Astrocyte (in vitro differentiated cells and primary cell): Measurements from ENCODE around the gene ZNF668. TPM values are rescaled to one million over a fixed set of nuclear protein-coding genes. Genes with fewer than 3 reads are reported as not detected.
A peak's percentile ranks its signal among the peaks of the same experiment; 100 is the strongest.

Experiments
- DNase-seq: peaks from one replicate; pipeline ENCODE4 v3.0.0-alpha.2; 2010; ENCODE audit warnings: low read depth
- FAIRE-seq: peaks from 2 replicates; lab custom pipeline; 2011; peaks lifted over from hg19 to GRCh38; lab: Jason Lieb, UNC
- H2AFZ ChIP-seq: 2 replicates; pipeline ENCODE4 v1.6.0; 2012; ENCODE audit warnings: low read depth, low read length, inconsistent platforms
- H3K27ac ChIP-seq: 2 replicates; pipeline ENCODE4 v1.5.1; 2011; ENCODE audit warnings: low read depth, low read length, inconsistent platforms
- H3K27me3 ChIP-seq: 2 replicates; pipeline ENCODE4 v1.6.0; 2011; ENCODE audit warnings: low read length, inconsistent platforms; ENCODE audit not compliant: insufficient read depth
- H3K36me3 ChIP-seq: 2 replicates; pipeline ENCODE4 v1.5.1; 2011; ENCODE audit warnings: low read length, inconsistent platforms; ENCODE audit not compliant: insufficient read depth
- H3K4me1 ChIP-seq: 2 replicates; pipeline ENCODE4 v1.5.1; 2011; ENCODE audit warnings: low read length, inconsistent platforms; ENCODE audit not compliant: insufficient read depth
- H3K4me2 ChIP-seq: 2 replicates; pipeline ENCODE4 v1.6.0; 2012; ENCODE audit warnings: low read length, inconsistent platforms
- H3K4me3 ChIP-seq: 2 replicates; pipeline ENCODE4 v1.5.1; 2011; ENCODE audit warnings: low read depth, mild to moderate bottlenecking, low read length, inconsistent platforms; ENCODE audit not compliant: insufficient read depth
- H3K79me2 ChIP-seq: 2 replicates; pipeline ENCODE4 v1.6.0; 2012; ENCODE audit warnings: mild to moderate bottlenecking, low read length, inconsistent platforms; ENCODE audit not compliant: insufficient read depth
- H3K9ac ChIP-seq: 2 replicates; pipeline ENCODE4 v1.6.0; 2012; ENCODE audit warnings: mild to moderate bottlenecking, low read length, inconsistent platforms
- H3K9me3 ChIP-seq: 2 replicates; pipeline ENCODE4 v1.5.1; 2012; ENCODE audit warnings: low read depth, mild to moderate bottlenecking, low read length, inconsistent platforms; ENCODE audit not compliant: insufficient read depth
- H4K20me1 ChIP-seq: 2 replicates; pipeline ENCODE4 v1.6.0; 2012; ENCODE audit warnings: low read length, inconsistent platforms; ENCODE audit not compliant: insufficient read depth
- H3K27ac Mint-ChIP-seq: one replicate; pipeline ENCODE4 v1.8.0; 2021; ENCODE audit warnings: mild to moderate bottlenecking, mixed read lengths; ENCODE audit not compliant: unreplicated experiment
- H3K27me3 Mint-ChIP-seq: one replicate; pipeline ENCODE4 v1.8.0; 2021; ENCODE audit warnings: low read depth, mixed read lengths; ENCODE audit not compliant: unreplicated experiment
- H3K36me3 Mint-ChIP-seq: one replicate; pipeline ENCODE4 v1.8.0; 2021; ENCODE audit warnings: low read depth, mixed read lengths; ENCODE audit not compliant: unreplicated experiment
- H3K4me1 Mint-ChIP-seq: one replicate; pipeline ENCODE4 v1.8.0; 2021; ENCODE audit warnings: low read depth, mixed read lengths; ENCODE audit not compliant: unreplicated experiment
- H3K4me3 Mint-ChIP-seq: one replicate; pipeline ENCODE4 v1.8.0; 2021; ENCODE audit warnings: mild to moderate bottlenecking, moderate library complexity, mixed read lengths; ENCODE audit not compliant: unreplicated experiment
- H3K9me3 Mint-ChIP-seq: one replicate; pipeline ENCODE4 v1.8.0; 2021; ENCODE audit warnings: mild to moderate bottlenecking, mixed read lengths; ENCODE audit not compliant: unreplicated experiment
- EZH2 ChIP-seq: IDR thresholded peaks from 2 replicates; pipeline ENCODE4 v1.6.1; 2012; ENCODE audit warnings: mild to moderate bottlenecking, low read length, inconsistent platforms; ENCODE audit not compliant: insufficient read depth
- total RNA-seq: library from RNA; stranded (reverse); gene quantifications from 2 replicates; pipeline ENCODE4 v1.2.1, GENCODE V29; 2021
- TF ChIP-seq, protein P1 (sequence below): IDR thresholded peaks from 2 replicates; pipeline ENCODE4 v1.5.1; 2011; ENCODE audit warnings: low read depth, mild to moderate bottlenecking, inconsistent platforms, low read length, moderate library complexity; ENCODE audit not compliant: insufficient read depth

ZNF668 gene
- total RNA-seq, 1 donor from 2014 or later, result 21.6 TPM

DNA sequence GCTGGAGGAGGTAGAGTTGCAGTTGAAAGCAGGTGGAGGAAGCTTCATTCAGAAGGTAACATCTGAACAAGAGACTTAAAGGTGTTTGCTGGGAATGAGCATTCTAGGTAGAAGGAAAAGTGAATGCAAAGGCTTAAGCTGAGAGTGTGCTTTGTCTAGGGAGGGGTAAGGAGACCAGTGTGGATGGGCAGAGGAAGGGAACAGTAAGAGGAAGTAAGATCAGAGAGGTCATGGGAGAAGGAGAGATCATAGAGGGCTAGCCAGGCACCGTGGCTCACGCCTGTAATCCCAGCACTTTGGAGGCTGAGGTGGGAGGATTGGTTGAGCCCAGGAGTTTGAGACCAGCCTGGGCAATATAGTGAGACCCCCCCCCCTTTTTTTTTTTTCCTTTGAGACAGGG lies 37.3 kb downstream of the ZNF668 start:
- Histone ChIP-seq H3K9me3 (no peaks in the 10 kb centered on the region), H3K36me3 (peaks cover 10% of the 10 kb centered on the region), H3K27ac (no peak overlapping the region), H2AFZ (no peak overlapping the region), H4K20me1 (peaks cover 19% of the 10 kb centered on the region), H3K4me1 (peaks cover 12% of the 10 kb centered on the region), H3K4me2 (no peak overlapping the region), H3K9ac (no peak overlapping the region), H3K79me2 (peaks cover 24% of the 10 kb centered on the region), H3K27me3 (no peaks in the 10 kb centered on the region), H3K4me3 (no peak overlapping the region)
- H3K27me3 Mint-ChIP-seq, result no peaks in the 10 kb centered on the region
- H3K27ac Mint-ChIP-seq, result no peak overlapping the region
- FAIRE-seq, result no peak
- no peak overlapping the region for H3K4me3 Mint-ChIP-seq
- no peak for DNase-seq
- H3K9me3 Mint-ChIP-seq, result no peaks in the 10 kb centered on the region
- H3K4me1 Mint-ChIP-seq, result peaks cover 16% of the 10 kb centered on the region
- peaks cover 20% of the 10 kb centered on the region for H3K36me3 Mint-ChIP-seq
- TF ChIP-seq, protein P1, sequence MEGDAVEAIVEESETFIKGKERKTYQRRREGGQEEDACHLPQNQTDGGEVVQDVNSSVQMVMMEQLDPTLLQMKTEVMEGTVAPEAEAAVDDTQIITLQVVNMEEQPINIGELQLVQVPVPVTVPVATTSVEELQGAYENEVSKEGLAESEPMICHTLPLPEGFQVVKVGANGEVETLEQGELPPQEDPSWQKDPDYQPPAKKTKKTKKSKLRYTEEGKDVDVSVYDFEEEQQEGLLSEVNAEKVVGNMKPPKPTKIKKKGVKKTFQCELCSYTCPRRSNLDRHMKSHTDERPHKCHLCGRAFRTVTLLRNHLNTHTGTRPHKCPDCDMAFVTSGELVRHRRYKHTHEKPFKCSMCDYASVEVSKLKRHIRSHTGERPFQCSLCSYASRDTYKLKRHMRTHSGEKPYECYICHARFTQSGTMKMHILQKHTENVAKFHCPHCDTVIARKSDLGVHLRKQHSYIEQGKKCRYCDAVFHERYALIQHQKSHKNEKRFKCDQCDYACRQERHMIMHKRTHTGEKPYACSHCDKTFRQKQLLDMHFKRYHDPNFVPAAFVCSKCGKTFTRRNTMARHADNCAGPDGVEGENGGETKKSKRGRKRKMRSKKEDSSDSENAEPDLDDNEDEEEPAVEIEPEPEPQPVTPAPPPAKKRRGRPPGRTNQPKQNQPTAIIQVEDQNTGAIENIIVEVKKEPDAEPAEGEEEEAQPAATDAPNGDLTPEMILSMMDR, result no peak
- TF ChIP-seq EZH2, result no peak

DNA sequence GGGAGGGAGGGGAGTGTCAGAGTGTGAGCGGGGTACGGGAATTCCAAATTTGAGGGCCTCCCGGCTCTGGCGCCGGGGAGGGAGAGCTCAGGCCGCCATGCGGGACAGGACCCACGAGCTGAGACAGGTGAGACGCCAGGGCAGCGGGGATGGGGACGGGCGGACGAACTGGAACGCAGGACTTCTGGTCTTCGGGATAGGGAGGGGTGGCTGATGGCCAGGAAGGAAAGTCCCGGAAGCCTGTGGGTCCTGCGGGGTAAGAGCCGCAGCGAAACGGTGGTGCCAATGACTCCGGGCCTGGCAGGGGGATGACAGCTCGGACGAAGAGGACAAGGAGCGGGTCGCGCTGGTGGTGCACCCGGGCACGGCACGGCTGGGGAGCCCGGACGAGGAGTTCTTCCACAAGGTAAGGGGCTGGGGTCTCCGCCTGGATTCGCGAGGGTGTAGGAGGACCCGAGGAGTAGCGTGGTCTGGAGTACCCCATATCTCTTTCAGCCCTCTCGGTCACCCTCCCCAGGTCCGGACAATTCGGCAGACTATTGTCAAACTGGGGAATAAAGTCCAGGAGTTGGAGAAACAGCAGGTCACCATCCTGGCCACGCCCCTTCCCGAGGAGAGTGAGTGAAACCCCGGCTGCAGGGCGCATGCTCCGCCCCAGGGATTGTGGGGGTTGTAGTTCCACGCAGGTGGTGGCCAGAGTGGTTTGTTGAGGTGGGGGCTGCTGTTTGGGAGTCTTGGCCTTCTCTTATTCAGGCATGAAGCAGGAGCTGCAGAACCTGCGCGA lies 40.1 kb downstream of the ZNF668 start:
- H3K9me3 Mint-ChIP-seq, result no peaks in the 10 kb centered on the region
- peak overlapping the region; percentile 95 for H3K27ac Mint-ChIP-seq
- FAIRE-seq (no peak), DNase-seq (peak; percentile 43)
- peaks cover 19% of the 10 kb centered on the region for H4K20me1 ChIP-seq
- H3K27me3 Mint-ChIP-seq, result no peaks in the 10 kb centered on the region
- H3K36me3 ChIP-seq, result peaks cover 3% of the 10 kb centered on the region
- peak overlapping the region; percentile 92 for H3K9ac ChIP-seq
- H3K9me3 ChIP-seq, result no peaks in the 10 kb centered on the region
- peak overlapping the region; percentile 73 for H2AFZ ChIP-seq
- no peaks in the 10 kb centered on the region for H3K27me3 ChIP-seq
- H3K4me1 Mint-ChIP-seq, result peaks cover 18% of the 10 kb centered on the region
- peaks cover 12% of the 10 kb centered on the region for H3K4me1 ChIP-seq
- TF ChIP-seq, protein P1, result no peak
- no peak for TF ChIP-seq EZH2
- H3K4me3 Mint-ChIP-seq, result peak overlapping the region; percentile 94
- peak overlapping the region; percentile 95 for H3K4me2 ChIP-seq
- peak overlapping the region; percentile 93 for H3K4me3 ChIP-seq
- peaks cover 11% of the 10 kb centered on the region for H3K36me3 Mint-ChIP-seq
- H3K27ac ChIP-seq, result peak overlapping the region; percentile 94
- H3K79me2 ChIP-seq, result peaks cover 24% of the 10 kb centered on the region
